ENCODE results near the gene ITPRIPL1.

The ITPRIPL1 gene

DNA sequence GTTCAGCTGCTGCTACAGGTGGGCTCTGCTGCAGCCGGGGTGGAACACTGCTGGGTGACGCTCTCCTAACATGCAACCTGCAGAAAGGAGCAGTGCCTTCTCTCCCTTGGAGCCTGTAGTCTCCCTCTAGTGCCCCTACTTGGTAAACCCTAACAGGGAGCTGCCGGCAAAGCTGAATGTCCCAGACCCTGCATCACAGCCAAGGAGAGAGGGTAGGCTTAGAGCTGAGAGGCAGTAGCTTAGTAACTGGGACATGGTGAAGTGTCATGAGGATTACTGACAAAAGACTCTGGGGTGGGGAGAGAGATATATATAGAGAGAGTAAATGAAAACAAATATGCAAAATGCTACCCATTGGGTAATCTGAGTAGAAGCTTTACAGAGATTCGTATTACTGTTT lies 20.3 kb downstream of the ITPRIPL1 start:
- no peak overlapping the region for H3K4me3 ChIP-seq (ENCODE audit: low read depth, low read length)
- TF ChIP-seq, protein P1, sequence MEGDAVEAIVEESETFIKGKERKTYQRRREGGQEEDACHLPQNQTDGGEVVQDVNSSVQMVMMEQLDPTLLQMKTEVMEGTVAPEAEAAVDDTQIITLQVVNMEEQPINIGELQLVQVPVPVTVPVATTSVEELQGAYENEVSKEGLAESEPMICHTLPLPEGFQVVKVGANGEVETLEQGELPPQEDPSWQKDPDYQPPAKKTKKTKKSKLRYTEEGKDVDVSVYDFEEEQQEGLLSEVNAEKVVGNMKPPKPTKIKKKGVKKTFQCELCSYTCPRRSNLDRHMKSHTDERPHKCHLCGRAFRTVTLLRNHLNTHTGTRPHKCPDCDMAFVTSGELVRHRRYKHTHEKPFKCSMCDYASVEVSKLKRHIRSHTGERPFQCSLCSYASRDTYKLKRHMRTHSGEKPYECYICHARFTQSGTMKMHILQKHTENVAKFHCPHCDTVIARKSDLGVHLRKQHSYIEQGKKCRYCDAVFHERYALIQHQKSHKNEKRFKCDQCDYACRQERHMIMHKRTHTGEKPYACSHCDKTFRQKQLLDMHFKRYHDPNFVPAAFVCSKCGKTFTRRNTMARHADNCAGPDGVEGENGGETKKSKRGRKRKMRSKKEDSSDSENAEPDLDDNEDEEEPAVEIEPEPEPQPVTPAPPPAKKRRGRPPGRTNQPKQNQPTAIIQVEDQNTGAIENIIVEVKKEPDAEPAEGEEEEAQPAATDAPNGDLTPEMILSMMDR (IDR thresholded peaks at IDR 0.05; ENCODE audit: low read depth, low read length): 0 out of 2 replicates have a peak, but pooled peaks have one; percentile 19

- TF ChIP-seq, protein P1 (IDR thresholded peaks at IDR 0.05; ENCODE audit: low read depth, low read length): no peak
- no peak overlapping the region for H3K4me3 ChIP-seq (ENCODE audit: low read depth, low read length)
These were observed 20.8 kb downstream of the ITPRIPL1 start for GRCh38 chr2:96345868-96346462.

DNA sequence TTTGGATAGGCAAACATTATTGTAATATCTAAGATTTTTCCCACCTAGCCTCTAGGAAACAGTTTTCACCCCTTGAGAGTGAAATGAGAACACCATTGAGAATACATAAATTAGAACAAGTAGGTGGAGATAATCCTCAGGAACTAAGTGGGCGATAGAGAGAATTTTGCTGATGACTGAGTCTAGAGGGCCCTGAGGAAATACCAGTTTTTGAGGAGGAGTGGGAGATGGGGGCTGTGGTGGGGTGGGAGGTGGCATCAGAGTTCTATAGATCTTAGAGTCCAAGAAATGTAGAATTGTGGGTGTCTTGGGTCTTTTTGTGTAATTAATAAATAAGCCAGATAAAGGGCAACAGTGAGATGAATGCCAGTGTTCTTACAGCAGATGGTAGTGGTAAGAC lies 22.3 kb downstream of the ITPRIPL1 start:
- H3K4me3 ChIP-seq (ENCODE audit: low read depth, low read length): no peak overlapping the region
- TF ChIP-seq, protein P1 (IDR thresholded peaks at IDR 0.05; ENCODE audit: low read depth, low read length): no peak

GRCh38 chr2:96353032-96353561 lies 28.0 kb downstream of the ITPRIPL1 start:
- H3K4me3 ChIP-seq (ENCODE audit: low read depth, low read length): no peak overlapping the region
- TF ChIP-seq, protein P1 (IDR thresholded peaks at IDR 0.05; ENCODE audit: low read depth, low read length): no peak

DNA sequence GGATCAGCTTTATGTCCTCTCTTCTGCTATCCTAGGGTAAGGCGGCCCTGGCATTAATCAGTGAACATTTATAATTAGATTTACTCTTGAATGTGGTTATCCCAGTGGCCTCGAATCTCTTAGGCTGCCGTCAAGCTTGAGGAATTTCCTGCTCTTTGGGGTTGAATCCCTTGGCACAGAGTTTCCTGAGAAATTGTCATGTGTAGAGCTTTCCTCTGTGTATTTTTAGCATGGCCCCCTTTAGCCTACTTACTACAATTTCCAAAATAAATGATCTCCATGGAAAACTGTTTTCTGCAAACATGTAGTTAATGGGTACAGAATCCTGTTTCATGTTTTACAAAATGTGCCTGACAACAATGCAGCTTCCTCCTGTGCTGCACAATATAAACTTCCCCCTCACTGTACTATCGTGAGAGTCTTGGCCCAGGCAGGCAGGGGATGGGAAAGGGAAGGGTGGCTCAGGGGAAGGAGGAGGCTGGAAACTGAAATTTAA lies 28.5 kb downstream of the ITPRIPL1 start:
- TF ChIP-seq, protein P1 (IDR thresholded peaks at IDR 0.05; ENCODE audit: low read depth, low read length): no peak
- H3K4me3 ChIP-seq (ENCODE audit: low read depth, low read length): no peak overlapping the region

GRCh38 chr2:96354492-96354891 lies 29.4 kb downstream of the ITPRIPL1 start:
- TF ChIP-seq, protein P1 (IDR thresholded peaks at IDR 0.05; ENCODE audit: low read depth, low read length): no peak
- H3K4me3 ChIP-seq (ENCODE audit: low read depth, low read length): no peak overlapping the region

DNA sequence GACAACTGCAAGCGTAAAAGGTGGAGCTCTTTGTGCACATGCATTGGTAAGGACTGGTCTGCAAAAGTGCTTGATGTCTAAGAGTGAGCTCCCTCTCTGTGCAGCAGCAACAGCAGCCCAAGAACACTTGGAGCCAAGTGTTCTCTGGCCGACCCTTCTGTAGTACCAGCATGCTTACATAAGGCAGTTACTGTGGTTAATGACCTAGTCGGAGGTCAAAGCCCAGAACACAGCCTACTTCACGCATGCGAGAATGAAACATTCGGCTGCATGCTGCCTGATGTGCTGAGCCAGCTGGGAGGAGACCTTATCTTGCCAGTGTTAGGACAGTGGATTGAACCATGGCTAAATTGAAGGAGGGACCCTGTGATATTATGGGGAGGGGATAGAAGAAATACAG lies 31.8 kb downstream of the ITPRIPL1 start:
- TF ChIP-seq, protein P1 (IDR thresholded peaks at IDR 0.05; ENCODE audit: low read depth, low read length): no peak
- no peak overlapping the region for H3K4me3 ChIP-seq (ENCODE audit: low read depth, low read length)
